Activated T-cell treated with anti-CD3 and anti-CD28 coated beads, Interleukin-2, amount 50 U/mL, for 72 hours (primary cell): Measurements from ENCODE around the gene KIF26B. TPM values are rescaled to one million over a fixed set of nuclear protein-coding genes. Genes with fewer than 3 reads are reported as not detected.

ENCODE experiments used
- ATAC-seq, 2 donors: fragments of 150-1000 bp; cut with Tn5 transposase; replicated peaks in 1 of 2; 2 replicates each; pipeline ENCODE4 v1.10.0; 2021; ENCODE audit warnings: moderate library complexity in 2 of 2, mild to moderate bottlenecking in 1 of 2
- DNase-seq, 2 donors: peaks; one replicate each; pipeline ENCODE4 v3.0.0; 2021 to 2022; ENCODE audit warnings: mixed read lengths in 1 of 2
- H3K27ac Mint-ChIP-seq: one replicate; pipeline ENCODE4 v1.8.0; 2022; ENCODE audit warnings: mild to moderate bottlenecking, moderate library complexity, mixed read lengths
- H3K27me3 Mint-ChIP-seq: one replicate; pipeline ENCODE4 v1.8.0; 2022; ENCODE audit warnings: low read depth, mixed read lengths
- H3K36me3 Mint-ChIP-seq, 2 donors: one replicate each; pipeline ENCODE4 v1.8.0; 2022; ENCODE audit warnings: mixed read lengths in 2 of 2, mild to moderate bottlenecking in 1 of 2; ENCODE audit not compliant: insufficient read depth in 2 of 2
- H3K4me1 Mint-ChIP-seq: one replicate; pipeline ENCODE4 v1.8.0; 2022; ENCODE audit warnings: low read depth, mixed read lengths
- H3K4me3 Mint-ChIP-seq, 2 donors: one replicate each; pipeline ENCODE4 v1.8.0; 2022; ENCODE audit warnings: mild to moderate bottlenecking in 2 of 2, mixed read lengths in 2 of 2, moderate library complexity in 2 of 2
- H3K9me3 Mint-ChIP-seq, 2 donors: one replicate each; pipeline ENCODE4 v1.8.0; 2022; ENCODE audit warnings: mixed read lengths in 2 of 2
- total RNA-seq, 2 donors: library from RNA; stranded (reverse); gene quantifications; one replicate each; pipeline ENCODE4 v1.2.3, GENCODE V29; 2022

The KIF26B gene
- total RNA-seq, 2 donors from 2014 or later = 0.25 to 0.34 TPM

DNA sequence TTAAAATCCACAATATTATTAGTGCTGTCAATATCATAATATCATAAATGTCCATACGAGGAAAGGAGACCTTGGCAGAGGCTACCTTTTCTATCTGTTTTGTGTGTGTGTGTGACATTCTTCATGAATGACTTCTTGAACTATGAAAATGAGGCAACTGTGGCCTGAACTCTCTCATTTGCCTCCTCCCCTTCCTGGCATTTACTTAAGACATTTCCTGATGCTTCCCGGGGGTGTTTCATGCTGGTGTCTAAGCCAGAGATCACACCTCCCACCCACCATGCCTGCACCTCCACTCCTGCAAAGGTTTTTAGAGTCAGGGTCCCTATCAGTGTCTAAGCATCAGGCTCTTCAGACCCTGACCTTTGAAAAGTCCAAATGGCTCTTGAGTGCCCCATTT is 420.9 kb downstream of the KIF26B start:
- no peaks in the 10 kb centered on the region for H3K4me1 Mint-ChIP-seq
- DNase-seq (no peak), ATAC-seq (no peak)
- peaks cover 8% of the 10 kb centered on the region for H3K27me3 Mint-ChIP-seq
- H3K36me3 Mint-ChIP-seq = no peaks in the 10 kb centered on the region
- no peaks in the 10 kb centered on the region for H3K9me3 Mint-ChIP-seq
- no peak overlapping the region for H3K4me3 Mint-ChIP-seq
- no peak overlapping the region for H3K27ac Mint-ChIP-seq

DNA sequence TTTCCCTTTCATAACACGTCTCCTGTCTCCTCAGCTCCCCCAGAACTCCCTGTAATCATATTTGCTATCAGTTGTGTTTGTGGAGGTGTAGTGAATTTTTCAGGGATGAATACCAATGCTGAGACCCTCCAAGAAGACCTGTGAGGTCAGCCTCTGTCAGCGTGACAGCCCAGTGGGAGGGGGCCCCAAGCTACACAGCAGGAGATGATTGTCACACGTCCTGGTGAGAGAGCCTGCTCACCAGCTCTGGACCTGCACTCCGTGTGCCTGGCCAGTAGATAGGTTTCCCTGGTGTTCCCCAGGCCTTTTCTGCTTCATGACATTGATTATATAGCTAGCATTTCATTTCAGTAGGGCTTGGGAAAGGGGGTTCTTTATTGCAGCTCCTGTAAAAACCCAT is 421.5 kb downstream of the KIF26B start:
- Mint-ChIP-seq H3K27me3 (peaks cover 8% of the 10 kb centered on the region), H3K9me3 (no peaks in the 10 kb centered on the region), H3K27ac (no peak overlapping the region), H3K4me1 (no peaks in the 10 kb centered on the region), H3K4me3 (no peak overlapping the region), H3K36me3 (no peaks in the 10 kb centered on the region)
- ATAC-seq (no peak), DNase-seq (no peak)

DNA sequence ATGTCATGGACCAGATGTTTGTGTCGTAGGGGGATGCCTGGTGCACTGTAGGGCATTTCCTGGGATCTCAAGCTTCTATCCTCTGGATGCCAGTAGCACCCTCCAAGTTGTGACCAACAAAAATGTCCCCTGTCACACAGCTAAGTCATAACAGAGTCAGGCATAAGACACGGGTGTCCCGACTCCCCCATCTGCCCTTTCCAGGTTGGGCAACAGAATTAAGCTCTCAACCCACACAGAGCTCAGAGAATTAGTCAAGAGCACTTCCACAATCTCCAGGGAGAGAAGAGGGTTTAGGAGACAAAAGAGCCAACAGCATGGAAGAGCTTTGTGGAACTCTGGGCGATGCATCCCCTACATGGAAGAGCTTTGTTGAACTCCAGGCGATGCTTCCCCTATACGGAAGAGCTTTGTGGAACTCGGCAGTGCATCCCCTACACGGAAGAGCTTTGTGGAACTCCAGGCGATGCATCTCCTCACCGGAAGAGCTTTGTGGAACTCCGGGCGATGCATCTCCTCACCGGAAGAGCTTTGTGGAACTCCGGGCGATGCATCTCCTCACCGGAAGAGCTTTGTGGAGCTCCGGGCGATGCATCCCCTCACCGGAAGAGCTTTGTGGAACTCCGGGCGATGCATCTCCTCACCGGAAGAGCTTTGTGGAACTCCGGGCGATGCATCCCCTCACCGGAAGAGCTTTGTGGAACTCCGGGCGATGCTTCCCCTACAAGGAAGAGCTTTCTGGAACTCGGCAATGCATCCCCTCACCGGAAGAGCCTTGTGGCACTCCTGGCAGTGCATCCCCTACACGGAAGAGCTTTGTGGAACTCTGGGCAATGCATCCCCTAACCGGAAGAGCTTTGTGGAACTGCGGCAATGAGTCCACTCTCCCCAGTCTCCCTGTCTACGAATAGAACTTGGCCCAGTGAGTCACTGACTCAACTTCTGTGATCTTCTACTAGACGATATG is 422.7 kb downstream of the KIF26B start:
- H3K27me3 Mint-ChIP-seq = peaks cover 15% of the 10 kb centered on the region
- DNase-seq (no peak), ATAC-seq (no peak)
- no peaks in the 10 kb centered on the region for H3K9me3 Mint-ChIP-seq
- no peaks in the 10 kb centered on the region for H3K4me1 Mint-ChIP-seq
- H3K4me3 Mint-ChIP-seq = no peak overlapping the region
- H3K27ac Mint-ChIP-seq = no peak overlapping the region
- no peaks in the 10 kb centered on the region for H3K36me3 Mint-ChIP-seq

DNA sequence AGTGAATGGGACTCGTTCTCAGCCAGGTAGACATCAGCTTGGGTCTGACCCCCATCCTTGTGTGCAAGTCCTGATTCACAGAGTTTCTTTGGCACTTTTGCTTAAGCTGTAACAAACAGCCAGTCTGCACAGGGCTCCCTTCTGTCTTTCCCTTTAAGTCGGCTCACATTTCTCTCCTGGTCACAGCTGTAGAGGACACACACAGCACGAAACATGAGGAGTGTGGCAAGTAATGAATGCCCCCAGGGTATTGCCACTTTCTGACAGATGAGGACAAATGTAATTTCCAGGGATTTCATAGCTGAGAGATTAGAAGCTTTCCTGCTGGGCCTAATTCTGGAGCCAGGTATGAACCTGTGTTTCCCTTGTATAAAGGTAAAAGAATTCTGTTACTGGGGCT is 423.5 kb downstream of the KIF26B start:
- Mint-ChIP-seq H3K36me3 (no peaks in the 10 kb centered on the region), H3K9me3 (no peaks in the 10 kb centered on the region), H3K4me3 (no peak overlapping the region), H3K27ac (no peak overlapping the region), H3K27me3 (peaks cover 15% of the 10 kb centered on the region), H3K4me1 (no peaks in the 10 kb centered on the region)
- DNase-seq (no peak), ATAC-seq (no peak)

DNA sequence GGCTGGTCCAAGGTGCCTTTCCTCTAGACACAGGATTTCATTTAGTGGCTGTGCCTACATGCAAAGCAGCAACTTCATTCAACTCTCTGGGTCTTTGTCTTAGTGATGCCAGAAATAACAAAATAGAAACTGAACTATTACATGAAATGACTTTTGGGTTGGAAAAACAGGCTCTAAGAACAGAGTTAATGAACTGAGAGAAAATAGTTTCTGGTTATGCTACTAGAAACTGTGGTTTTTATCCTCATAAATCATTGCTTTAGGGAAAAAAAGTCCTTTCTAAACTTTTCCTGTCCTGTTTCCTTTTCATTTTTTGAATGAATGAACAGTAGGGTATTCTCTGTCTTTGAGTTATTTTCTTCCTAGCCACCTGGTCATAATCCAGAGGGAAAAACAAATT is 424.0 kb downstream of the KIF26B start:
- H3K4me3 Mint-ChIP-seq = no peak overlapping the region
- no peak for DNase-seq

DNA sequence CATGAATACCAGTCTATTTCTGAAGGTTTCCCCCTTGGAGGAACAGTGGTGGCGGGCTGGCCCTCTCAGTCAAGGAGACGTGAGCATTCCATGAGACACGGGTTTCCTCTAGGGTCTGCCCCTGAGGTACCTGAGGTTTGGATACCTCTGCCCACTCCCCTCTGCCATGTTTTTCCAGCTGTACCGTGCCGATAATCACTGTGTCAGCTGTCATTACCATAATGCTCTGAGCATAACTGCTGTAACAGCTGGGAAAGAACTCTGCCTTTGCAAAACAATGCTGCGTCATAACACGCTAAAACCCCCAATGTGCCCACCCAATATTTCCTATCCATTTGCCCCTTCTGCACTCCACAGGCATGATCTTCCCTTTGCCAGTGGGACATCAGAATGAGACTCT is 425.1 kb downstream of the KIF26B start:
- Mint-ChIP-seq H3K27me3 (peaks cover 15% of the 10 kb centered on the region), H3K4me3 (no peak overlapping the region), H3K27ac (no peak overlapping the region), H3K9me3 (no peaks in the 10 kb centered on the region), H3K4me1 (no peaks in the 10 kb centered on the region), H3K36me3 (no peaks in the 10 kb centered on the region)
- ATAC-seq (no peak), DNase-seq (no peak)

More for the DNA sequence above, 424.0 kb downstream of the KIF26B start:
- Mint-ChIP-seq H3K27ac (no peak overlapping the region), H3K36me3 (no peaks in the 10 kb centered on the region), H3K4me1 (no peaks in the 10 kb centered on the region), H3K9me3 (no peaks in the 10 kb centered on the region), H3K27me3 (peaks cover 15% of the 10 kb centered on the region)
- no peak for ATAC-seq

DNA sequence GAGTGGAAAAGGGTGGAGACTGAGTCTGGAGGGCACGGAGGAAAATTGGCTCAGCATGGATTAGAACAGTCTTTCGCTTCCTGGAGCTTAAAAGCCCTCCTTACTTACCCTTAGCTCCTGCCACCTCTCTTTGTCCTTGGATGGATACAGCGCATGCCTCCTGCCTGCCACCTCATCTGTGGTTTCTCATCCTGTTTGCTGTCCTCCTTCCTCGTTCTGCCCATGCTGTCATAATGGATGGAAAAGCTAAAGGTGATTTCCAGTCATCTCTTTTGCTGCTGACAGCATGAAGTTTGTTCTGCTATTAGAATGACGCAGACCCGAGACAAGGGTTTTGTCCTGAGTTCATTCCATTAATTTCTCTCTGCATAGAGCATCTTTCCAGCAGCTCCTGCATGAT is 425.9 kb downstream of the KIF26B start:
- no peak for DNase-seq
- ATAC-seq = no peak
- Mint-ChIP-seq H3K27me3 (peaks cover 15% of the 10 kb centered on the region), H3K9me3 (no peaks in the 10 kb centered on the region), H3K4me3 (no peak overlapping the region), H3K36me3 (no peaks in the 10 kb centered on the region), H3K27ac (no peak overlapping the region), H3K4me1 (no peaks in the 10 kb centered on the region)

DNA sequence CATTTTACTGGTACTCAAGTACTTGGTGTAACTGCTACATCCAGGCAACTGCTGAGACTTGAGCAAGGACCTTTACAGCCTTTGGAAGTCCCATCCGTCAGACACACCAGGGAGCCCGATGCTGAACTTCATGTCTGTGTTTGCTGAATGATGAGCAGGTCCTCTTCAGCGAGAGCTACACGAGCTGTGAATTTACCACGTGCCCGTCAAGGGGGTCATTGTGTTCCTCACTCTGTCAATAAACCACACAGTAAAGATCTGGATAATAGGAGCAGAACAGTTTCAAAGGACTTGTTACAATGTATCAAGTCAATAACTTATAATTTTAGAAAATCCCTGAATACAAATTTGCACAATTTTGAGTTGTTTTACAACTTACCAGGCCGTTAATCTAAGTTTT is 427.2 kb downstream of the KIF26B start:
- H3K4me3 Mint-ChIP-seq = no peak overlapping the region
- ATAC-seq = no peak
- no peaks in the 10 kb centered on the region for H3K9me3 Mint-ChIP-seq
- H3K27me3 Mint-ChIP-seq = peaks cover 14% of the 10 kb centered on the region
- no peaks in the 10 kb centered on the region for H3K4me1 Mint-ChIP-seq
- no peak overlapping the region for H3K27ac Mint-ChIP-seq
- no peak for DNase-seq
- no peaks in the 10 kb centered on the region for H3K36me3 Mint-ChIP-seq

DNA sequence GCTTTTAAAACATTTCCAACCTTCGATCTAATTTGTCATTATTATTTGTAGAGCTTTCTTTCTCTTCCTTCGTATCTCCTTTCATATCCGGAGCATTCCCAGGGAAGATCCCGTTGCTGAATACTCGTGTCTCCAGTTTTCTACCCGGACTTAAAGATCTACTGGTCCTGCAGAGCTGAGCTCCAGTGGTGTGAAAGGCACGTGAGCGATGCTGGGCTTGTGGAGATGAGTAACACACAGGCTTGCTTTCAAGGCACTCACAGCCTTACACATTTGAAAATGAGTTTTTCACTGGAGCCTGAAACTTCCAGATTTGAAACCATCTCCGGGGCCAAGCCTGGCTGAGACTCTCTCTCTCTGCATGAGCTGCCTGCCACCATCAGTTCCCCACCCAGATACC is 428.3 kb downstream of the KIF26B start:
- no peaks in the 10 kb centered on the region for H3K4me1 Mint-ChIP-seq
- DNase-seq (no peak), ATAC-seq (no peak)
- no peaks in the 10 kb centered on the region for H3K36me3 Mint-ChIP-seq
- no peak overlapping the region for H3K4me3 Mint-ChIP-seq
- H3K9me3 Mint-ChIP-seq = no peaks in the 10 kb centered on the region
- no peak overlapping the region for H3K27ac Mint-ChIP-seq
- H3K27me3 Mint-ChIP-seq = peaks cover 8% of the 10 kb centered on the region

DNA sequence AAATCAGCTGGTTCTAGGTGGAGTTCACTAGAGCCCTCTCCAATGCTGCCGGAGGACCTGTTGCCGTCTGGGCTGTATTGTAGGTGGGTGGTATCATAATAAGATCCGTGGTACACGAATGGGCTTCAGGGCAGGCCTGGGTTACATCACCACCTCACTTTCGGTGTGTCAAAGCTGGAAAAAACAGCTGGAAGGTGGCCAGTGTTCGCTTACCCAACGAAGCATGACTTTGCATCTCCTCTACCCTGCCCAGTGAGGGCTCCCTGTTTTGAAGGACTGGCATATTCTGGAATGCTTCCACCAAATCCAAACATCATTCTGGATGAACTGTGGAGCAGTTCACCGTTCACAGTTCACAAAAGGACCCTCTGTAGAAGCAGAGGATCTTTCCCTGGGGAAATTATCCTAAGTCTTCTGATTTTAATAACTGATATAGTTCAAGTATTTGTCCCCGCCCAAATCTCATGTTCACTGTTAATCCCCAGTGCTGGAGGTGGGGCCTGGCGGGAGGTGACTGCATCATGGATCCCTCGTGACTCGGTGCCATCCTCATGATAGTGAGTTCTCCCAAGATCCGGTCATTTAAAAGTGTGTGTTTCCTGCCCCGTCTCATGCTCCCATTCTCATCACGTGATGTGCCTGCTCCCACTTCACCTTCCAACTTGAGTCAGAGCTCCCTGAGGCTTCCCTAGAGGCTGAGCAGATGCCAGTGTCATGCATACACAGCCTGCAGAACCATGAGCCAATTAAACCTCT is 429.0 kb downstream of the KIF26B start:
- no peaks in the 10 kb centered on the region for H3K36me3 Mint-ChIP-seq
- ATAC-seq (no peak), DNase-seq (no peak)
- H3K27me3 Mint-ChIP-seq = peaks cover 8% of the 10 kb centered on the region
- no peaks in the 10 kb centered on the region for H3K9me3 Mint-ChIP-seq
- H3K4me3 Mint-ChIP-seq = no peak overlapping the region
- no peak overlapping the region for H3K27ac Mint-ChIP-seq
- no peaks in the 10 kb centered on the region for H3K4me1 Mint-ChIP-seq

DNA sequence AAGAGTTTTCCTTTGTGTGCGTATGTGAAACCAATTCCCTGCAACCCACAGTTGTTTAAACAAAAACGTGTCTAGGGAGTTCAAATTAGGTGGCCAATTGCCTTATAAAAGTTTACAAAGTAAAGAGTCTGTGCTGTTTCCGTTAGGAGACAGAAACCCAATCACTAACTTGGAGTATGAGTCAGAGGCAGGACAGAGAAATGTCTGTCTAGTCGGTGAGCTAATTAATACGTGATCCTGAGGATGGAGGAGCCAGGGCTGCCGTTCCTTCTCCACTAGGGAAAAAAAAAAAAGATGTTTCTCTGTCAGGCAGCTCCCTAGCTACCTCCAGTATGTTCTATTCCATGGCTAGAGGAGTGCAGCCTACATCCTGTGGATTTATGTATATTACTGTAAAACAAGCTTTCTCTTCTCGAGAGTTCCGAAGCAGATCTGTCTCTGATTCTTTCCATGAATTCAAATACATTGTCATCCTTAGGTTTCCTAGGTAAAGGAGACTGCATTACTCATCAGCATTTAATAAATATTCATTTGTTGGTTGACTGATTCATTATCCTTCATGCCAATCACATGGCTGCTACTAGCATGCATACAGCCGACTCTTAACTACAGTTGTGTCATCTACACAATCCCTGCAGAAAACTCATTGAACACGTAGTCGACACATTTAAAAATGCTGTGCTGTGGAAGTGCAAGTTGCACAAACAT is 430.6 kb downstream of the KIF26B start:
- Mint-ChIP-seq H3K4me3 (no peak overlapping the region), H3K4me1 (no peaks in the 10 kb centered on the region), H3K27ac (no peak overlapping the region), H3K27me3 (peaks cover 8% of the 10 kb centered on the region), H3K36me3 (no peaks in the 10 kb centered on the region), H3K9me3 (no peaks in the 10 kb centered on the region)
- ATAC-seq (no peak), DNase-seq (no peak)

DNA sequence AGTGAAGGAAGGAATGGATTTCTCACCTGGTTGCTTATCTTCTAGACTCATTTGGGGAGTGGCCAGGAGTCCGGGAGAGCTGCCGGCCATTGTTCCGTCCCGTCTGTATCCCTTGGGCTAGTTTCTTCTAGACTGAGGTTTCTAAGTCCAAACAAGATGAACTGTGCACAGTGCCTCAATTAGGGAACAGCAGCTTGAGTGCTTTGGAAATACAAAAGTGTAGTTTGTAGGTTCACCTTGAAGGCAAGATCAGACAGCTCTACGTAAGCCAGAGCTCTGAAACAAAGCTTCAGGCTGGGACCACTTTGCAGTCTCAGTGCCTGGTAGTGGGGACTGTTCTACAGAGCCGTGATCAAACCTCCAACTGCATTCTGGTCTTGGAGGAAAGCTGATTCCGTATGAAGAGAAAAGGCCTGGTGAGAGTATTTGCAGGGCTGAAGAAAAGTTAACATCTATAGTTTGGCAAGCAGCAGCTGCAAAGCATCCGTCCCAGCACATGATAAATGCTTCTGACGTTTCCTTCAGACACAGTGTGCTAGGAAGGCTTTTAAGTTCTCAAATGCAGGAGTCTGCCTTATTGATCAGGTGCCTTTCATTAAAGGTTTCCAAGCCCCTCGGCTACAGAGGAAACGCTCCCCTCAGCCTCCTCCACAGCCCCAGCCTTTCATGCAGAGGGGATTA is 432.8 kb downstream of the KIF26B start:
- no peaks in the 10 kb centered on the region for H3K27me3 Mint-ChIP-seq
- no peaks in the 10 kb centered on the region for H3K36me3 Mint-ChIP-seq
- no peak for DNase-seq
- no peak overlapping the region for H3K27ac Mint-ChIP-seq
- no peaks in the 10 kb centered on the region for H3K9me3 Mint-ChIP-seq
- ATAC-seq = no peak
- H3K4me1 Mint-ChIP-seq = no peaks in the 10 kb centered on the region
- no peak overlapping the region for H3K4me3 Mint-ChIP-seq
